Tibial nerve (tissue), 4 donors: ENCODE data around the gene LARP1. TPM values are rescaled to one million over a fixed set of nuclear protein-coding genes. Genes with fewer than 3 reads are reported as not detected.

Experiments
- DNase-seq, 2 donors: peaks; one replicate each; pipeline ENCODE4 v3.0.0-alpha.2; 2019; ENCODE audit warnings: low spot score in 2 of 2
- H3K27ac ChIP-seq, 4 donors: fragments of 200-600 bp; sonication (generic) in 3 of 4; one replicate each; pipeline ENCODE4 v1.5.1; 2017 to 2019; ENCODE audit warnings: mild to moderate bottlenecking in 1 of 4
- H3K27me3 ChIP-seq, 2 donors: fragments of 200-600 bp; sonication (generic) in 1 of 2; one replicate each; pipeline versions ENCODE4 v1.5.1 to v1.6.0; 2017 to 2019
- H3K36me3 ChIP-seq, 3 donors: fragments of 200-600 bp; sonication (generic); one replicate each; pipeline ENCODE4 v1.5.1; 2018 to 2019
- H3K4me1 ChIP-seq, 4 donors: fragments of 200-600 bp; sonication (generic) in 3 of 4; one replicate each; pipeline ENCODE4 v1.5.1; 2017 to 2019
- H3K4me3 ChIP-seq, 4 donors: fragments of 200-600 bp; sonication (generic) in 3 of 4; one replicate each; pipeline ENCODE4 v1.5.1; 2017 to 2019; ENCODE audit warnings: mild to moderate bottlenecking in 1 of 4, moderate library complexity in 1 of 4
- H3K9me3 ChIP-seq, 4 donors: fragments of 200-600 bp; sonication (generic) in 3 of 4; one replicate each; pipeline ENCODE4 v1.5.1; 2017 to 2019
- EP300 ChIP-seq, 2 donors: sonication (generic); formaldehyde crosslinking; IDR thresholded peaks; one replicate each; pipeline ENCODE4 v1.6.1; 2017; ENCODE audit warnings: antibody characterized with exemption in 2 of 2, mild to moderate bottlenecking in 1 of 2
- POLR2A ChIP-seq, 2 donors: fragments of 450-650 bp; IDR thresholded peaks; one replicate each; pipeline ENCODE4 v1.6.1; 2017; ENCODE audit warnings: antibody characterized with exemption in 2 of 2, mild to moderate bottlenecking in 2 of 2, moderate library complexity in 2 of 2
- WGBS, 2 donors: methylation state at CpG; one replicate each; pipeline ENCODE4 v1.1.5; 2018; 5-methylcytosine and 5-hydroxymethylcytosine counted together
- total RNA-seq, 4 donors: library from RNA; depleted of rRNA; stranded (reverse); fragments of >200 nt; gene quantifications; one replicate each; pipeline ENCODE4 v1.1.0, GENCODE V29; 2016
- TF ChIP-seq, protein P1 (sequence below), 5 experiments: fragments of 200-600 bp in 3 of 5; fragments of 450-650 bp in 2 of 5; sonication (generic) in 3 of 5; IDR thresholded peaks; one replicate each; pipeline ENCODE4 v1.5.1; 2016 to 2019; ENCODE audit warnings: antibody characterized with exemption in 5 of 5, mild to moderate bottlenecking in 3 of 5, moderate library complexity in 2 of 5

Gene LARP1
- total RNA-seq, 4 donors from 2014 or later = 114 to 166 (median 144) TPM

DNA sequence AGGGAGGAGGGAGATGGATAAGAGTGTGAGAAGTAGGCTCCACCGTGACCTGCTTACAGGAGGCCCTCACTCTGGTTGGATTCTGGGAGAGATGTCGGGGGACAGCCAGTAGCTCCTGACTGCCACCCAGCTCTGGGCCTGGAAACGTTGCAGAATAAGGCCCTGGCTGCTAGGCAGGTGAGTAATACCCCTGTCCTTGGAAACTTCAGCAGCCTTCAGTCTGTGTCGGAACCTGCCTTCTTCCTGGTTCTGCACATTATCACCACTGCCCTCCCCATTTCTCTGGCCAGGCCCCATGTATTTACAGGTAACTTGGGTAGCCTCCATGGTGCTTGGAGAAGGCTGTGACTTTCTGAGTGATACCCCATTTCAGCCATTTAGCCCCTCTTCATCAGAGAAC, 68.4 kb downstream of the LARP1 start:
- Histone ChIP-seq H3K36me3 (peaks cover 0 to 91% (median 0%) of the 10 kb centered on the region in 3 donors), H3K4me1 (peaks cover 0 to 5% (median 0%) of the 10 kb centered on the region in 4 donors), H3K4me3 (no peak overlapping the region), H3K9me3 (no peaks in the 10 kb centered on the region), H3K27ac (no peak overlapping the region), H3K27me3 (no peaks in the 10 kb centered on the region)
- DNase-seq = no peak
- TF ChIP-seq POLR2A (IDR thresholded peaks at IDR 0.05) (no peak), EP300 (IDR thresholded peaks at IDR 0.05) (no peak)
- TF ChIP-seq, protein P1, sequence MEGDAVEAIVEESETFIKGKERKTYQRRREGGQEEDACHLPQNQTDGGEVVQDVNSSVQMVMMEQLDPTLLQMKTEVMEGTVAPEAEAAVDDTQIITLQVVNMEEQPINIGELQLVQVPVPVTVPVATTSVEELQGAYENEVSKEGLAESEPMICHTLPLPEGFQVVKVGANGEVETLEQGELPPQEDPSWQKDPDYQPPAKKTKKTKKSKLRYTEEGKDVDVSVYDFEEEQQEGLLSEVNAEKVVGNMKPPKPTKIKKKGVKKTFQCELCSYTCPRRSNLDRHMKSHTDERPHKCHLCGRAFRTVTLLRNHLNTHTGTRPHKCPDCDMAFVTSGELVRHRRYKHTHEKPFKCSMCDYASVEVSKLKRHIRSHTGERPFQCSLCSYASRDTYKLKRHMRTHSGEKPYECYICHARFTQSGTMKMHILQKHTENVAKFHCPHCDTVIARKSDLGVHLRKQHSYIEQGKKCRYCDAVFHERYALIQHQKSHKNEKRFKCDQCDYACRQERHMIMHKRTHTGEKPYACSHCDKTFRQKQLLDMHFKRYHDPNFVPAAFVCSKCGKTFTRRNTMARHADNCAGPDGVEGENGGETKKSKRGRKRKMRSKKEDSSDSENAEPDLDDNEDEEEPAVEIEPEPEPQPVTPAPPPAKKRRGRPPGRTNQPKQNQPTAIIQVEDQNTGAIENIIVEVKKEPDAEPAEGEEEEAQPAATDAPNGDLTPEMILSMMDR (IDR thresholded peaks at IDR 0.05) = no peak
- 82 to 90% methylated on average over 4 of the region's 4 CpGs for WGBS, 2 donors

DNA sequence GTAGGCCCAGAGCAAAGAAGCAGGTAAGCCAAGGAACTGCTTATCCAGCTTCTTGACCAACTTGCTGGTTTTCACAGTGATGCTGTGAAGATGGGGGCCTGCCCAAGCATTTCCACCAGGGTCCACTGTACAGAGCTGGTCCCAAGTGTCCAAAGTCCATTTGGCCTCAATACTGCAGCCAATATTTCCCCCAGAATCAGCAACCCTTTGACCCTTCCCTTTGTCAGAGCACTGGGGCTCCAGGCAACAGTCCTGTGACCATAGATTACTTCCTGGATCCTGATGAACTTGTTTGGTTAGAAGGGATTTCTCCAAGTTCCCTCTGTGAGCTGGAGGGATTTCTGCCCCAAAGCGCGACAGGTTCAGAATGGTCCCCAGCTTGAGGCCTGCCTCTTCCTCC, 68.9 kb downstream of the LARP1 start:
- 98 to 100% methylated on average over 2 of the region's 2 CpGs for WGBS, 2 donors
- no peak for DNase-seq
- no peaks in the 10 kb centered on the region for H3K27me3 ChIP-seq
- H3K27ac ChIP-seq = no peak overlapping the region
- H3K4me1 ChIP-seq = peaks cover 0 to under 1% (median 0%) of the 10 kb centered on the region in 4 donors
- H3K9me3 ChIP-seq = no peaks in the 10 kb centered on the region
- H3K36me3 ChIP-seq = peaks cover 0 to 91% (median 0%) of the 10 kb centered on the region in 3 donors
- TF ChIP-seq POLR2A (IDR thresholded peaks at IDR 0.05) = no peak
- TF ChIP-seq, protein P1 (IDR thresholded peaks at IDR 0.05) = no peak
- TF ChIP-seq EP300 (IDR thresholded peaks at IDR 0.05) = no peak
- no peak overlapping the region for H3K4me3 ChIP-seq

DNA sequence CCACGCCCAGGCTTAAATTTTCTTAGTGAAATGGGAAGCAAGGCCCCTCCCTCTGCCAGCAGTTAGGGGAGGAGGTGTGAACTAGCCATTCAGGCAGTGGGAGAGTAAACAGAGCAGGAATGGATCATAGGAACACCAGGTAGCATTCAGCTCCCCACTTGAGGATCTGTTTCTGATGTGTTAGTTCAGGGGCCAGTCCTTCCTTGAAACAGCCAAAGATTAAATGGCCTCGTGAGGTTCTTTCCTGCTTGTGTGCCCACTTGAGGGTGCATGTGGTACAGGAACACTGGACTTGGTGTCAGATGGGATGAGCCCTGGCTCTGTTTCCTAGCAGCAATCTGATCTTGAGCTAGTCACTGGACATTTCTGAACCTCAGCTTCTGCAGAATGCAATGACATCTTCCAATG, 74.0 kb downstream of the LARP1 start:
- H3K27me3 ChIP-seq = no peaks in the 10 kb centered on the region
- peaks cover 0 to 86% (median 5%) of the 10 kb centered on the region in 3 donors for H3K36me3 ChIP-seq
- 66 to 85% methylated on average over 2 of the region's 2 CpGs for WGBS, 2 donors
- H3K9me3 ChIP-seq = no peaks in the 10 kb centered on the region
- TF ChIP-seq POLR2A (IDR thresholded peaks at IDR 0.05) (no peak), EP300 (IDR thresholded peaks at IDR 0.05) (no peak)
- TF ChIP-seq, protein P1 (IDR thresholded peaks at IDR 0.05) = no peak
- H3K27ac ChIP-seq = no peak overlapping the region
- H3K4me3 ChIP-seq = no peak overlapping the region
- no peak for DNase-seq
- H3K4me1 ChIP-seq = peaks cover 0 to 2% (median 0%) of the 10 kb centered on the region in 4 donors

DNA sequence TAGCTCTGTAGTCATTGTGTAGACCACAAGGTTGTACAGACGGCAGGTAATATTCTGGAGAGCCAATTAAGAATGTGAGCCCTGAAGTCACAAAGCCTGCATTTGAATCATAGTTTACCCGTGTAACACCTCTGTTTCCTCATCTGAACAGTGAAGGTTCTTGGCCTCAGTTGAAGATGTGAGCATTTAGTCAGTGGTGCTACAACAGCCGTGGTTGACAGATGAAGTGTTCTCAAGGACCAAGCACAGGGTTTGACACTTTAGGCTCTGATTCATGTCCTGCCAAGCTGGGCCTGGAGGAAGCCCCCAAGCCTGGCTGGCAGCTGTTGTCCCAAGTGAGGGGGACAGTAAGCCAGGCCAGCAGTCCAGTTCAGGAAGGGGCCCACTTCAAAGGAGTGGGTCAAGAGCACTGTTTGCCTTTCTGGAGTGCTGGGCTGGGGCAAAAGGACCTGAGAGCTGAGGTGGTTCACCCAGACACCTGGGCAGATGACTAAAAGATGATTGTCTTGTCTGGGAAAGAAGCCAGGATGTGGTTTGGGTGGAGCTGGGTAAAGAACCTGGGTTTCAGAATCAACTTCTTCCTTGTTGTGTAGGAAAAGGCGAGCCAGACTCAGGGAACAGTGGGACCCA, 74.5 kb downstream of the LARP1 start:
- WGBS, 2 donors = 87 to 91% methylated on average over 4 of the region's 4 CpGs
- Histone ChIP-seq H3K9me3 (no peaks in the 10 kb centered on the region), H3K27ac (peak overlapping the region in 2 of 4 donors; percentile 25 to 38), H3K4me3 (no peak overlapping the region), H3K4me1 (peaks cover 0 to 8% (median 3%) of the 10 kb centered on the region in 4 donors), H3K36me3 (peaks cover 0 to 81% (median 5%) of the 10 kb centered on the region in 3 donors), H3K27me3 (no peaks in the 10 kb centered on the region)
- no peak for DNase-seq
- no peak for TF ChIP-seq EP300 (IDR thresholded peaks at IDR 0.05)
- no peak for TF ChIP-seq POLR2A (IDR thresholded peaks at IDR 0.05)
- TF ChIP-seq, protein P1 (IDR thresholded peaks at IDR 0.05) = no peak

DNA sequence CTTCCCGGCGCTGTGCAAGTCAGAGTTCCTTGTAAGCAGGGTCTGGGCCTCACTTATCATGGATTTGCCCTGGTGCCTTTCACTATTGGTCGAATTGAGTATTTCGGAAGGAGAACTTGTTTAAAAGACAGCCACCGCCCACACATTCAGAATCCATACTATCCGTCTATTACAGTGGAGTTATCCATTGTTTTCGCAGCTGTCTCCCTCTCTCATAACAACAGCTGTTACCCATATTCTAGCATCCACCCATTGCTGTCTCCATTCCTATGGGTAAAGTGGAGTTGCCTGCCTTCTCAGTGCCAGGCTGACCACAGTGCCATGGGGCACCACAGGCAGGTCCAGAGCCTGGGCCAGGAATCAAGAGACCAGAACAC, 75.0 kb downstream of the LARP1 start:
- Histone ChIP-seq H3K4me1 (peaks cover 0 to 13% (median 8%) of the 10 kb centered on the region in 4 donors), H3K4me3 (no peak overlapping the region), H3K9me3 (no peaks in the 10 kb centered on the region), H3K27ac (peak overlapping the region in 2 of 4 donors; percentile 25 to 38), H3K36me3 (peaks cover 0 to 81% (median 5%) of the 10 kb centered on the region in 3 donors), H3K27me3 (no peaks in the 10 kb centered on the region)
- WGBS, 2 donors = 66% methylated on average over 7 of the region's 7 CpGs
- TF ChIP-seq, protein P1 (IDR thresholded peaks at IDR 0.05) = no peak
- TF ChIP-seq EP300 (IDR thresholded peaks at IDR 0.05) (no peak), POLR2A (IDR thresholded peaks at IDR 0.05) (no peak)
- no peak for DNase-seq
